Activated CD8-positive, alpha-beta memory T cell treated with anti-CD3 and anti-CD28 coated beads, Interleukin-2, amount 50 U/mL, for 1 hour (primary cell): ENCODE results near the gene CLEC3B.
"Not testable (repeated sequence)": the region's sequence is repeated elsewhere in the genome, so short reads cannot be mapped to it uniquely, and the experiment has no call there.

Experiments used
- DNase-seq: peaks from one replicate; pipeline ENCODE4 v3.0.0-alpha.2; 2020; ENCODE audit errors: extremely low read depth

The CLEC3B gene

DNA sequence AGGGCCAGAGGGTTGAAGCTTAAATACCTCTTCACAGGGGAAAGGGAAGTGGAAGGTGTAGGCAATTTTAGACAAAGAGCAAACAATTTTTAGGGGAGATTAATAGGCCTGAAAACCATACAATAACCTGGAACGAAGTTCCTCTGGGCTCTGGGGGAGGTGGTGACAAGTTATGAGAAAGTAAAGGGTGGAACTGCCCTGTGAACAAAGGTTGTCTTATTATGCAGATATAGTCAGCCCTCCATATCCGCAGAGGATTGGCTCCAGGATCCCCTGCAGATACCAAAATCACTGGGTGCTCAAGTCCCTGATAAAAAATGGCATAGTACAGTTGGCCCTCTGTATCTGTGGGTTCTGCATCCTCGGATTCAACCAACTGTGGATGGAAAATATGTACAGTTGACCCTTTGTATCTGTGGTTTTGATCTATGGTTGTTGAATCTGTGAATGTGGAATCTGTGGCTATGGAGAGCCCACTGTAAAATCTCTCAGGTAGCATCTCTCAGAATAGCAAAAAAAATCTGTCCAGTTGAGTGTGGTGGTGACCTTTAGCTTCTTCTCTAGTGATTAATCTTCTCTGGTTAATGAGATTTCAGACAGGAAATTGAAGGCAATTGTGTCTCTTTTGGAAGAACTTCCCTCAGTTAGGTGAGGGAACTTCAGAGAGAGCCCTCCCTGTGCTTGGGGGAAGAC is 40.2 kb downstream of the CLEC3B start:
- no peak for DNase-seq

DNA sequence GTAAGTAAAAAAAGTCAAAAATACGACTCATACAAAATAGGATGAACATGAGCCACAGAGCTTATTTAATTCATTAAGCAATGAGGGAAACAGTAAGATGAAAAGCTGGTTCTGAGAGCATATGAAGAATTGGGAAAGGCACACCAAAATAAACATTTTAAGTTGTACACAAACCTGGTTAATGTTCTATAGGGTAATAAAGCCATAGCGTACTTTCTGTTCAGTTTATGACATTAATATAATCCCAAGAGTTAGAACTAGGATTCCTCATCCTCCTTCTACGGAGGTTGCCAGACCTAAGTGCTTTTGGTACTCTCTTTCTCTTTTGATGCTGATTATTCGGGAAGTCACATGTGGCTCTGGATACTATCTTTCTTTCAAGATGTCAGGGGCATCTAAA is 41.4 kb downstream of the CLEC3B start:
- DNase-seq = no peak

DNA sequence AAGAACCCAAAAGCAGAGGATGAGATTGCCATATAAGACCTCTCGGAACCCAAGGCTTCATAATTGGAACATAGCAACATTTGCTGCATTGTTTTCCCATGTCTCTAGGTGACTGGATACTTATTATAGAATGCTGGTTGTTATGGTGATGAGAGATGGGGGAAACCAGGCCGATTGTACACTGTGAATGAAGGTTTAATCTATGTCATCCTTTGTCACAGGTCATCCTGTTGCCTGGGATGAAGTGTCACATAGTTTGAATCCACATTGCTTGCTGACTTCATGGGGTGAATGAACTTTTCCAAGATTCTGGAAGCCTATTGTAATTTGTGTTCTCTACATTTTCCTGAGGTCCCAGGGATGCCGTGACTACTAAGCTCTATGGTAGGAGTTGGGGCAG is 41.8 kb downstream of the CLEC3B start:
- no peak for DNase-seq

DNA sequence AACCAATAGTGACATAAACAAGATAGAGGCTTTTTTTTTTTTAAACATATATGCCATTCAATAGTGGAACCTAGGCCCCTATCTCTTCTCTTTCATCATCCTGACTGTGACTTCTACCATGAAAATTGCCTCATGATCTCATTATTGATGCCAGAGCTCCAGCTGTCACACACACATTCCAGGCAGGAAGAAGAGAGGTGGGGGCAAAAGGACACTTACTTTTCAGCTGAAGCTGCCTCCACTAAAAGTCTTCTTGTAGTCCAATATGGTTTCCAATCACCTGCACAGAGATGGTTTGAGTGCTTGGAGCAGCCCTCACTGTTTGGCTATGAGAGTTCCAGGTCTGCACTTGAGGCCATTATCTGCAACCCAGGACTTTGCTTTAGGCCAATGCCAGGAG is 45.0 kb downstream of the CLEC3B start:
- no peak for DNase-seq

DNA sequence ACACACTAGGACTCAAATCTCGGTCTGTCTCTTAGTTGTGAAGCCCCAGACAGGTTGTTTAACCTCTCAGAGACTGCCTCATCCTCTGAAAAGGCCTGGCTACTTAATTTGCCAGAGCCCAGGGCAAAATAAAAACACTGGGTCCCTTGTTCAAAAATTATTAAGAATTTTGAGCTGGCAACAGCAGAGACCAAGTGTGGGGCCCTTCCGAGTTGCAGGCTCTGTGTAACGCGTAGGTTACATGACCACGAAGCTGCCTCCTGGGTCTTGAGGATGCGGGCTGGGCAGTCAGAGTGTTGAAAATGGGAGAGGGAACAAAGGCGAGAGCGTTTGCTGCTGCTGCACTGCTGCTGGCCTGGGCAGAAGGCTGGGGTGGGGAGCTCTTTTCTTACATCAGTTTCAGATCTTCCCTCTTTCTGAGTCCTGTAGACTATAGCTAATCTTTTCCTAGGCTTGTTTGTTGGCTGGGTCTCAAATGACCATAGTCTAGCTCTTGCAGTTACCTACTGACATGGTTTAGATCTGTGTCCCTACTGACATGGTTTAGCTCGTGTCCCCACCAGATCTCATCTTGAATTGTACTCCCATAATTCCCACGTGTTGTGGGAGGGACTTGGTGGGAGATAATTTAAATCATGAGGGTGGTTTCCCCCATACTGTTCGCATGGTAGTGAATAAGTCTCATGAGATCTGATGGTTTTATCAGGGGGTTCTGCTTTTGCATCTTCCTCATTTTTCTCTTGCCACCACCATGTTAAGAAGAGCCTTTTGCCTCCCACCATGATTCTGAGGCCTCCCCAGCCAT is 49.9 kb downstream of the CLEC3B start:
- DNase-seq = no peak

DNA sequence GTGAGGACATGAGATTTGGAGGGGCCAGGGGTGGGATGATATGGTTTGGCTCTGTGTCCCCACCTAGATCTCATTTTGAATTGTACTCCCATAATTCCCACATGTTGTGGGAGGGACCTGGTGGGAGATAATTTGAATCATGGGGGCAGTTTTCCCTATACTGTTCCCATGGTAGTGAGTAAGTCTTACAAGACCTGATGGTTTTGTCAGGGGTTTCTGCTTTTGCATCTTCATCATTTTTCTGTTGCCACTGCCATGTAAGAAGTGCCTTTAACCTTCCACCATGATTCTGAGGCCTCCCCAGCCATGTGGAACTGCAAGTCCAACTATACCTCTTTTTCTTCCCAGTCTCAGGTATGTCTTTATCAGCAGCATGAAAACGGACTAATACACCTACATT is 52.2 kb downstream of the CLEC3B start:
- DNase-seq = not testable (repeated sequence)

DNA sequence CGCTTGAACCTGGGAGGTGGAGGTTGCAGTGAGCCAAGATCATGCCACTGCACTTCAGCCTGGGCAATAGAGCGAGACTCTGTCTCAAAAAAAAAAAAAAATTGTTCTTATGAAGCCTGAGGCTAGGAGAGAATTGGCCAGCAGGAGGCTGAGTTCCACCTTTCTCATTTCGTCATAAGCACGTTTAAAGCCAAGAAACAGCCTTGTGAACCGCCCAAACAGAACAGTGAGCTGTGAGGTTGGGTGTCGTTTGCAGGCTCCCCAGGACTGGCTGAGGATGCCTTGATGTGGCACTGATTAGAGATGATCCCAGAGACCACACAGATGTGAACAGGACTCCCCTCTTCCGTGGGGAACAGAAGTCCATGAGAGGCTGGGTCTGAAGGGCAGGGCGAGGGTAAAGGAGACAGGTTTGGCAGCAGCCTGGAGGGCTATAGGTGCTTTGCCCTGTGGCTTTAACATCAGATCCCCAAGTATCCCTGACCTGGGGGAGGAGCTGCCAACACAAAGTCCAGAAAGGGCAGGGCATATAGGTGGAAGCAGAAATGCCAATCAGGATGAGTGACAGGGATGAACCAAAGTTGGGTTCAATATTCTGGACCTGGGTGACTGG is 52.9 kb downstream of the CLEC3B start:
- no peak for DNase-seq

DNA sequence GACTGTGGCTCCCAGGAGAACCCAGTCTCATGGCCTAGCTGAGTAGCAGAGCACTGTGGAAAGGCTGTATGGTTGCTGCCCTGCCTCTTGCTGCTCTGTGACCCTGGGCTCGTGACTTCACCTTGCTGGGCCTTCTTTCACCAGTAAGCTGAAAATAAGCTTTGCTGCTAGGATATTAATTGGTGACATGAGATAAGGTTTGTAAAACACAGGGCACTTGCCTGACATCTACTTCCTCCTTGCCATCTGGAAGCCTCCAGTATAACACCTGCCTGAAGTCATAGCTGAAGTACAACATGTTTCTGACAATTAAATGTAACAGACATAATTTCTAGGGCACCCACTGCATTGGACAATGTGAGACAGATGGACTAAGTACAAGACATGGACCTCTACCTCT is 53.6 kb downstream of the CLEC3B start:
- DNase-seq = no peak

DNA sequence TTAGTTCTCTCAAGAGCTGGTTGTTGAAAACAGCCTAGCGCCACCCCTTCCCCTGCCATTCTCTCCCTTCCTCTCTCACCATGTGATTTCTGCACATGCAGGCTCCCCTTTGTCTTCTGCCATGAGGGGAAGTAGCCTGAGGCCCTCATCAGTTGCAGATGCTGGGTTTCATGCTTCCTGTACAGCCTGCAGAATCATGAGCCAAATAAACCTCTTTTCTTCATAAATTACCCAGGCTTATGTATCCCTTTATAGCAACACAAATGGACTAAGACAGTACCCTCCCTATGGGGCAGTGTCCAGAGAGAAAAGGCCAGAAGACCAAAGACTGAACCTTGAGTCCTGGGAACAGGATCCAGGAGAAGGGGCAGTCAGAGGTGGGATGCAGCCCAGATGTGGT is 54.7 kb downstream of the CLEC3B start:
- DNase-seq = no peak

DNA sequence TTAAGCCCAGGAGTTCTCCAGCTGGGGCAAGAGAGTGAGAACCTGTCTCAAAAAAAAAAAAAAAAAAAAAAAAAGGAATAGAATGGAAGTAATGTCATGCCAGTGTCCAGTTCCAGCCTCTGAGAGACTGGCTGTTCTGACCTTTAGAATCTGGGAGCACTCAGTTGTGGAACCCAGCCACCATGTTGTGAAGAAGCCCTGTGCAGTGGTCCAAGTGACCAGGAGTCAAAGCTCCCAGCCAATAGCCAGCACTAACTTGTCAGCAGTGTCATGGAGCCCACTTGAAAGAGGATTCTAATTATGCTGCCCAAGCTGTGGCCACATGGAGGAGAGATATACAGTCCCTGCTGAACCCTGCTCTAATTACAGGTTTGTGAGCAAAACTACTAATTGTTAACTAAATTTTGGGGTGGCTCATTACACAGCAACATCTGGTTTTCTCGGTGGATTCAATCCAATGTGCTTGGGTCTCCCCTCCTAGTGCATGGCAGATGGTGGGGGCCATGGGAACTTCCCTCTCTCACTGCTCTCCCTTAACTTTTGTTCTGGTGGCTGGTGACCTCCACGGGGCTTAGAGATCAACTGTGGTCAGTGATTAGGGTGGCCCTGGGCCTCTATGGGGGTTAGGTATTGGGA is 55.5 kb downstream of the CLEC3B start:
- no peak for DNase-seq

DNA sequence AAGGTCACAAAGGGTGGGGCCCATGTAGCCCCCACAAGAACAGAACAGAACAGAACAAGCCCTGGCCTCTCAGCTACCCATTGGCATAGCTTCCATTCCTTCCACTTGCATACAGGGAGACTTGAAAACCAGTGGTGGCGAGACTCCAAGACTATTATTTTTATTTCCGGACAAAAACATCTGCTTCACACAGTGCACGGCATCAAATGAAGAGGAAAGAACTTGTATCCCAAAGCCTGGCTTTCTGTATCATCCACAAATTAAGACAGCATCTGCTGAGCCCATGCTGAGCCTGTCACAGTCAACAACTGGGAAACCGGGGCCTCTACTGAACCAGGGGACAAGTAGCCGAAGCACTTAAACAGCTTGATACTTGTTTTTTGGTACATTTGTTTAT is 56.0 kb downstream of the CLEC3B start:
- no peak for DNase-seq

DNA sequence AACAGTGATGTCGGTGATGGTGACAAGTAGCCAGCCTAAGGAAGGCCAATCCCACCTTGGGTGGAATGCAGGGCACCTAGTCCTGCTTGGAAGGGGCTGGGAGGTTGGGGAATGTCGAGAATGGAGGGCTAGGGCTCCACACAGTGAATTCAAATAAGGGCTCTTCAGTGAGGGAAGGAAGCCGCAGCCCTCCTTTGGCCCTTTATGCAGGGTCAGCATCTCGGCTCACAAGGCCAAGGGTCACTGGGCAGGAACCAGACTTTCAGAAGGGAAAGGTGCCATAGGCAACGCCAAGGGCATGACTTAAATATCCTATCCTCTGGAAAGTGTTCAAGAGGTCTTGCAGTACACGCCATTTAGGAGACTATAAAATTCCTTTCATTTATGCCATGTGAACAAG is 56.9 kb downstream of the CLEC3B start:
- DNase-seq = no peak

DNA sequence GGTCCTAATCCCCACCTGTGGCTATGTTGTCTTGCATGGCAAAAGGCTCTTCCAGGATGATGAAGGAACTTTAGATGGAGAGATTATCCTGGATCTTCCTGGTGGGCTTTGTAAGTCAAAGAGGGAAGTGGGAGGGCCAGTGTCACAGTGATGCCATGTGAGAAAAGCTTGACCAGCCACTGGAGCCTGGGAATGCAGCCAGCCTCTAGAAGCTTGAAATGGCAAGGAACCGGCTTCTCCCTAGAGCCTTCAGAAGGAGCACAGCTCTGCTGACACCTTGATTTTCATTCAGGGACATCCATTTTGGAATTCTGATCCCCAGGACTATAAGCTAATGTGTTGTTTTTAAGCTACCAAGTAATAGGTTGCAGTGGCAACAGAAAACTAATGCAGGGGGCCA is 58.3 kb downstream of the CLEC3B start:
- no peak for DNase-seq

DNA sequence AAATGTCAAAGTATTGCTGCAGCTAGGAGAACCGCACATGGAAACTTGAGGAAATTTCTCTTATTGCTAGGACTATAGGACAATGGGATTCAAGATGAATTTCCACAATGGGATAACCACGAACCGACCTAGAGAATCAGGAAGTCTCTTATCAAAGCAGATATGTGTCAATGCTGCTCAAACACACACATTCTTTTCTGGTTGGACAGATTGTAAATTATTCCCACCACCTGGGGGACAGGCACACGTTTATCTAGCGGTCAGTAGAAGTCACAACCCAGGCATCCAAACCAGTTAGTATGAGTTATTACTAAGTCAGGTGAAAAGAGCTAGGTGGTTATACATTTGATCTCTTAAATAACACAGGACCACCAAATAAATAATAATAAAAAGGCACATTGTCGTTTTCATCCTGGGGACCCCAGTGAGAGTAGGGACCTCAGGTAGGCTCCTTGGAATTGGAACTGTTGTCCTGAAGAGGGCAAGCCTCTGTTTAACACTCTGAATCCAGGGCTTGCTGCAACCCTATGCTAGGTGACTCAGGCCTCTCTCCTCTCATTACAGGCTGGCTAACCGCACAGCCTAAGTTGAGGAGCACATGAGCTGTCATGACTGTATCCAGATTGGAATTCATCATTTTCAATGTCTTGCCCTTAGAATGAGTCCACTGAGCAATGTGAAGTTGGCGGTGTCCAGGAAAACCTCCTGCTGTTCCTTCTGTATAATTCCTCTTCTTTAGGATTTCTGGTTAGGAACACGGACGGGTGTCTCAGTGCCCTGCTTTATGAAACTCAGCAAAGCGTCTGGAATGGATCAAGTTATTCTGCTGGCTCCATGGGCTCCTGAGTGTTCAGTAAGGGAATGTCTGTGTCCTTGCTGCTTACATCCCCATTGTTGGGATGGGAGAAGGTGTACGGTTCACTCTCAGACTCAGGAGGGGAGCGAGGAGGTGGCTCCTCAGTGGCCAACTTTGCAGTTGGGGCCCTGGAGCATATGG is 59.0 kb downstream of the CLEC3B start:
- no peak for DNase-seq
